HG03045 (cell line): ENCODE measurements around the gene PILRB.
A peak's percentile ranks its signal among the peaks of the same experiment; 100 is the strongest.
"Not testable (repeated sequence)": the region's sequence is repeated elsewhere in the genome, so short reads cannot be mapped to it uniquely, and the experiment has no call there.

Experiments
- ATAC-seq: cut with Tn5 transposase; IDR thresholded peaks from one replicate; pipeline ENCODE4 v1.9.1; 2021; ENCODE audit warnings: mild to moderate bottlenecking, moderate library complexity; ENCODE audit not compliant: unreplicated experiment

PILRB gene

DNA sequence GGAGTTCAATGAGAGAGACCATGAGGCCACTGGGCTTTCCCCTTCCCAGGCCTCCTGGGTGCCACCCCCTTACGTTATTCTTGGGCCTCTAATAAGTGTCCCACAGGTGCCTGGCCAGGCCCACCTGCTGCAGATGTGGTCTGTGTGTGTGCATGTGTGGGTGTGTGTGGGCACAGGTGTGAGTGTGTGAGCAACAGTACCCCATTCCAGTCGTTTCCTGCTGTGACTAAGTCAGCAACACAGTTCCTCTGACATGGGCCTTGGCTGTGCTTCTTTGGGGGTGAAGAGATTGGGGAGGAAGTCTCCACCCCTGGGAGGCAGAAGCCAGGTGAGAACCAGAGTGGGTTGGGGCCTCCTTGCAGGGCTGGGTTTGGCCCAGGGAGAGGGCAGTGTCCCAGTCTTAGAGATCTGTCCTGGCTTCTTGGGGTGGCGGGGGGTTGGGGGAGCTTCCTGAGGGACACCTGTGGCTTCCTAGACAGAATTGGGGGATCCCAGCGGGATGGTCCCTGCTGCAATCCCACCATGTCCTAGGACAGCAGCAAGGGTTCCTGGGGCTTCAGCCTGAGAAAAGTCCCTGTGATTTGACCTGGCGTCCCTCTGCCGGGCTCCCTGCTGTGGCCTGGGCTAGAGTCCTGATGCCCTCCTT is 4.1 kb upstream of the PILRB start:
- ATAC-seq = no peak

DNA sequence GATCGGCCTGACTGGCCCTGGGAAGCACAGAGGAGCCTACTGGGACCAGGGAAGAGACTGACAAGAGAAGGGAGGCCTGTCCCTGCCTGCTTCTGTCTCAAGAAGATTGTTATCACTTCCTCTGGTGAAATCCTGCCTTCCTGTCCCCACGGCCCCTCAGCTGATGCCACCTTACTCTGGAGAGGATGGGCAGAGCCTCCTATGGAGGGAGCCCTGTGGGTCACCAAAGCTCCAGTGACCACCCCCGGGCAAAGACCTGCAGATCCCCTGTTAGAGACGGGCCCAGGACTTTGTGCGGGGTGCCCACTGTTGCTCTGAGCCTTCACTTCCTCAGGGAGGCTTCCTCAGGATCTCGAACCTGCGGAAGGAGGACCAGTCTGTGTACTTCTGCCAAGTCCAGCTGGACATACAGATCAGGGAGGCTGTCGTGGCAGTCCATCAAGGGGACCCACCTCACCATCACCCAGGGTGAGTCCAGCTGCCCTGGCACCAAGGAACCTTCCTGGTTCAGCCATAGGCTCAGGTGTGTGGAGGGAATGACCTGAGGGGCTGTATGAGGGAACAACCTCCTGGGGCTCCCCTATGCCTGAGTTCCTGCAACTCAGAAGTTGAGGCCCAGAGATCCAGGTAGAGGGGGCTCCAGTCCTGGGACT is 1.4 kb upstream of the PILRB start:
- no peak for ATAC-seq

DNA sequence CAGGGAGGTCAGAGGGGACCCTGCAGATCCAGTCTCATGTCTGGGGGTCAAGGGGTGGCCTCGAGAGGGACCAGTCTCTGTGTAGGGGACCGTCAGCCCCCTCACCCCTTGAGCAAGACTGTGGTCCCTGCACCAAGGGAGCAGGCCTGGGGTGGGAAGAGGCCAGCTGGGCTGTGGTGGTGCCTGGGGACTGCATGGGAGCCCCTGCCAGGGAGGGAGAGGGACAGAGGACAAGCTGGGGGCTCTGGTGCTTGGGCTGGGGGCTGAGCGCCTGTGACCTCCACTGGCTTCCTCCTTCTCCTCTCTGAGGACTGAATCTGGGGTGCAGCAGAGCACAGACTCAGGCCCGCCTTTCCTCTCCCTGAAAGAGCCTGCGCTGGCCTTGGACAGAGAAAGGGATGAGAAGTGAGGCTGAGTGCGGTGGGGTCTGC is 771 bp upstream of the PILRB start:
- ATAC-seq = no peak

DNA sequence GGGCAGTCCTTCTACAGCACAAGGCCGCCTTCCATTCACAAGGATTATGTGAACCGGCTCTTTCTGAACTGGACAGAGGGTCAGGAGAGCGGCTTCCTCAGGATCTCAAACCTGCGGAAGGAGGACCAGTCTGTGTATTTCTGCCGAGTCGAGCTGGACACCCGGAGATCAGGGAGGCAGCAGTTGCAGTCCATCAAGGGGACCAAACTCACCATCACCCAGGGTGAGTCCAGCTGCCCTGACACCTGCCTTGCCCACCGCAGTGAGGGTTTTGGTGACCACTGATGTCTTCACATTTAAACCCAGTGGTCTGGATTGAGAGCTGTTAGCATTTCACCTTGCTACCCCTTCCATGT is 918 bp downstream of the PILRB start:
- no peak for ATAC-seq

- no peak for ATAC-seq
These were observed 2.4 kb downstream of the PILRB start for GRCh38 chr7:100360135-100360854.

DNA sequence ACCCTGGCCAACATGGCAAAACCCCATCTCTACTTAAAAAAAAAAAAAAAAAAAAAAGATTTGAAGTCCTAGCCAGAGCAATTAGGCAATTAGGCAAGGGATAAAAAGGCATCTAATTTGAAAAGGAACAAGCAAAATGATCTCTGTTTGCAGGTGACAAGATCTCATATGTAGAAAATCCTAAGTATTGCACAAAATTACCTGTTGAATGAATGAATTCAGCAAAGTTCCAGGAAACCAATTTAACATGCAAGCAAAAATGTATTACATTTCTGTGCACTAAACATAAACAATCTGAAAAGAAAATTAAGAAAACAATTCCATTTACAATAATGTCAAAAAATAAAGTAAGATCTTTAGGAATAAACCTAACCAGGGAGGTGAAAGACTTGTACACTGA is 5.2 kb downstream of the PILRB start:
- no peak for ATAC-seq

- ATAC-seq = not testable (repeated sequence)
These were observed 5.9 kb downstream of the PILRB start for GRCh38 chr7:100363797-100364196.

DNA sequence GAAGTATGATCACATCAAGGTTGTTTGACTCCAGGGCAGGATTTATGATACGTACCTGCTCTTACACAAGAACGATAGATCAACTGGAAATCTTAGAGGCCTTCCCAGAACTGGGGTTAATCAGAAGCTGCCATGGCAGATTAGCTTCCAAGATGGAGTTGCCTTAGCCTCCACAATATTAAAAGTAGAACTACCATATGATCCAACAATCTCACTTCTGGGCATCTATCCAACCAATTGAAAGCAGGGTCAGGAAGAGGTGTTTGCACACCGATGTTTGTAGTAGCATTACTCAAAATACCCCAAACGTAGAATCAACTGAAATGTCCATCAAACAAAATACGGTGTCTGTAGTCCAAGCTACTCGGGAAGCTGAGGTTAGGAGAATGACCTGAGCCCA is 6.6 kb downstream of the PILRB start:
- ATAC-seq = no peak

- ATAC-seq = not testable (repeated sequence)
These were observed 8.1 kb downstream of the PILRB start for GRCh38 chr7:100365998-100366367.

- ATAC-seq = peak; percentile 40
These were observed 8.7 kb downstream of the PILRB start for GRCh38 chr7:100366411-100367250.

DNA sequence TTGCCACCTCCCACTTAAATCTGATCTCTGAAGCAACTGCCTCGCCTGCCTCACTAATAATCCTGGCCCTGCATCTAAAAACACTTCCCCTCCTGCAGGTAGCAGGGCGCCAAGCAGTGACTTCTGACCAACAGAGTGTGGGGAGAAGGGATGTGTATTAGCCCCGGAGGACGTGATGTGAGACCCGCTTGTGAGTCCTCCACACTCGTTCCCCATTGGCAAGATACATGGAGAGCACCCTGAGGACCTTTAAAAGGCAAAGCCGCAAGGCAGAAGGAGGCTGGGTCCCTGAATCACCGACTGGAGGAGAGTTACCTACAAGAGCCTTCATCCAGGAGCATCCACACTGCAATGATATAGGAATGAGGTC is 9.3 kb downstream of the PILRB start:
- ATAC-seq = no peak

DNA sequence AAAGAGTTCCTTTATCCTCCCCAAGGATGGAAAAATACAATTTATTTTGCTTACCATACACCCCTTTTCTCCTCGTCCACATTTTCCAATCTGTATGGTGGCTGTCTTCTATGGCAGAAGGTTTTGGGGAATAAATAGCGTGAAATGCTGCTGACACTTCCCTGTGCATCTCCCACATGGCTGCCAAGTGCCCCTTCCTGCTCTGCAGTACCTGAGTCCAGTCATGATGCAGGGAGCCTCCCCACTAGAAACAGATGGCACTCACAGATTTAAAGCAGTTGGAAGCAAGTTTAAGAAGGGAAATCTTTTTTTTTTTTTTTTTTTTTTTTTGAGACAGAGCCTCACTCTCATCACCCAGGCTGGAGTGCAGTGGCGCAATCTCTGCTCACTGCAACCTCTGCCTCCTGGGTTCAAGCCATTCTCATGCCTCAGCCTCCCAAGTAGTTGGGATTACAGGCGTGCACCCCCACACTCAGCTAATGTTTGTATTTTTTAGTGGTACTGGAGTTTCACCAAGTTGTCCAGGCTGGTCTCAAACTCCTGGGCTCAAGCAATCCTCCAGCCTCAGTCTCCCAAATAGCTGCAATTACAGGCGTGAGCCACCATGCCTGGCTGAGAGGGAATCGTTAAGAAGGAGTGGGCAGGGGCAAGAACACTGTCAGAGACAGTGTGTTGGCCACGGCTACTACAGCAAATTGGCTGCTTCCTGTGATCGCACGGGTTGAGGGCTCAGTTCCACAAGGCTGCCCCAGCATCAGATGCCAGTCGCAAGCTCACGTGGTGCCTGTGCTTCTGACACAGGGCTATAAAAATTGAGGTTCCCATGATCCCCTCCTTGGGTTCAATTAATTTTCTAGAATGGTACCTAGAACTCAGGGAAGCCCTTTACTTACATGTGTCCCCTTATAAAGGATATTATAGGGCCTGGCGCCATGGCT is 10.0 kb downstream of the PILRB start:
- no peak for ATAC-seq

GRCh38 chr7:100369105-100369504 is 11.2 kb downstream of the PILRB start:
- peak; percentile 52 for ATAC-seq

GRCh38 chr7:100370303-100370702 is 12.4 kb downstream of the PILRB start:
- ATAC-seq = no peak

- no peak for ATAC-seq
These were observed 12.8 kb downstream of the PILRB start for GRCh38 chr7:100370746-100371145.

GRCh38 chr7:100371561-100372171 is 13.7 kb downstream of the PILRB start:
- ATAC-seq = no peak

DNA sequence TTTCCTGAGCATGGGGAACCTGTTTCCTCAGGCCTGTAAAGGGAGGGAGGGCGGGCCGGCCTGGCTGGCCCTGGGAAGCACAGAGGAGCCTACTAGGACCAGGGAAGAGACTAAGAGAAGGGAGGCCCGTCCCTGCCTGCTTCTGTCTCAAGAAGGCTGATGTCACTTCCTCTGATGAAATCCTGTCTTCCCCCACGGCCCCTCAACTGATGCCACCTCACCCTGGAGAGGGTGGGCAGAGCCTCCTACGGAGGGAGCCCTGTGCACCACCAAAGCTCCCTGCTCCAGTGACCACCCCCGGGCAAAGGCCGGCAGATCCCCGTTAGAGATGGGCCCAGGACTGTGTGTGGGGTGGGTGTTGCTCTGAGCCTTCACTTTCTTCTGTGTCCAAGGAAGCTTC is 14.3 kb downstream of the PILRB start:
- no peak for ATAC-seq

DNA sequence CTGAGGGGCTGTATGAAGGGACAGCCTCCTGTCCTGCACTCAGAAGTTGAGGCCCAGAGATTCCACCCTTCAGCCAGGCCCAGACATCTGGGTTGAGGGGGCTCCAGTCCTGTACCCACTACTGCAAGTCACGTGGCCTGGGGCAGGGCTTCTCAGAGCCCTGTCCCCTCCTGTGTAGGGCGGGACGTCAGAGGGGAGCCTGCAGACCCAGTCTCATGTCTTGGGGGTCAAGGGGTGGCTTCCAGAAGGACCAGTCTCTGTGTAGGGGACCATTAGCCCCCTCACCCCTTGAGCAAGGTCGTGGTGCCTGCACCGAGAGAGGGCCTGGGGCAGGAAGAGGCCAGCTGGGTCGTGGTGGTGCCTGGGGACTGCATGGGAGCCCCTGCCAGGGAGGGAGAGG is 14.8 kb downstream of the PILRB start:
- no peak for ATAC-seq

DNA sequence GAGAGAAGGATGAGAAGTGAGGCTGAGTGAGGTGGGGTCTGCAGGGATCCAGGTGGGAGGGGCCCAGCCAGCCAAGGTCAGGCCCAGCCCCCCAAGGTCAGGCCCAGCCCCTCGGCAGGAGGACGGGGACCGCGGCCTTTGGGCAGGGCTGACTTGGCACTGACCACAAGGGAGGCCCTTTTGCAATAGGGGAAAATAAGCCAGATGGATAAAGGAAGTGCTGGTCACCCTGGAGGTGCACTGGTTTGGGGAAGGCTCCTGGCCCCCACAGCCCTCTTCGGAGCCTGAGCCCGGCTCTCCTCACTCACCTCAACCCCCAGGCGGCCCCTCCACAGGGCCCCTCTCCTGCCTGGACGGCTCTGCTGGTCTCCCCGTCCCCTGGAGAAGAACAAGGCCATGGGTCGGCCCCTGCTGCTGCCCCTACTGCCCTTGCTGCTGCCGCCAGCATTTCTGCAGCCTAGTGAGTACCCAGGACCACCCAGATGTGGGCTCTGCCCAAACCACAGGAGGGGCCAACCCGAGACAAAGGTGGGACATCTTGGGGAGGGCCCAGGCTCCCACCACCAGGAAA is 15.4 kb downstream of the PILRB start, which contains the start of gene PILRA:
Gene PILRA (plus strand): TSS at position 227 of the 571 bp plus-strand sequence. CDS start 170 bp downstream, at position 397.
- no peak for ATAC-seq
